Keratinocyte (primary cell): ENCODE measurements around the gene THNSL1. TPM values are rescaled to one million over a fixed set of nuclear protein-coding genes. Genes with fewer than 3 reads are reported as not detected.

ENCODE experiments used
- DNase-seq: peaks from one replicate; pipeline ENCODE4 v3.0.0-alpha.2; 2011; ENCODE audit warnings: low read depth, missing footprints, low spot score
- FAIRE-seq: peaks from 2 replicates; lab custom pipeline; 2011; peaks lifted over from hg19 to GRCh38; lab: Jason Lieb, UNC
- H2AFZ ChIP-seq: 2 replicates; pipeline ENCODE4 v1.6.0; 2012; ENCODE audit warnings: low read length, control low read depth, inconsistent platforms; ENCODE audit not compliant: control insufficient read depth
- H3K27ac ChIP-seq: 2 replicates; pipeline ENCODE4 v1.5.1; 2011; ENCODE audit warnings: low read length; ENCODE audit not compliant: control insufficient read depth, insufficient read depth
- H3K27me3 ChIP-seq: 3 replicates; pipeline ENCODE4 v1.6.0; 2011; ENCODE audit warnings: low read length; ENCODE audit not compliant: control insufficient read depth, insufficient read depth; ENCODE audit errors: extremely low read depth
- H3K36me3 ChIP-seq, 2 experiments: 2 replicates in 1 of 2; 3 replicates in 1 of 2; pipeline ENCODE4 v1.5.1; 2011; ENCODE audit warnings: low read length in 2 of 2, mild to moderate bottlenecking in 1 of 2; ENCODE audit not compliant: control insufficient read depth in 2 of 2, insufficient read depth in 2 of 2; ENCODE audit errors: extremely low read depth in 1 of 2
- H3K4me1 ChIP-seq: 3 replicates; pipeline ENCODE4 v1.5.1; 2011; ENCODE audit warnings: low read length; ENCODE audit not compliant: control insufficient read depth, insufficient read depth; ENCODE audit errors: extremely low read depth
- H3K4me2 ChIP-seq: 3 replicates; pipeline ENCODE4 v1.6.0; 2011; ENCODE audit warnings: low read depth, low read length; ENCODE audit not compliant: control insufficient read depth, insufficient read depth; ENCODE audit errors: extremely low read depth
- H3K4me3 ChIP-seq, 3 experiments: fragments of 200-600 bp in 1 of 3; sonication (generic) in 1 of 3; 2 replicates in 2 of 3; 3 replicates in 1 of 3; pipeline ENCODE4 v1.5.1; 2011 to 2016; ENCODE audit warnings: low read length in 3 of 3, mild to moderate bottlenecking in 3 of 3, control low read depth in 2 of 3, inconsistent platforms in 1 of 3, low read depth in 1 of 3, mixed read lengths in 1 of 3, mixed run types in 1 of 3, moderate library complexity in 1 of 3; ENCODE audit not compliant: control insufficient read depth in 2 of 3, insufficient read depth in 2 of 3; ENCODE audit errors: extremely low read depth in 1 of 3
- H3K79me2 ChIP-seq: 2 replicates; pipeline ENCODE4 v1.6.0; 2012; ENCODE audit warnings: low read length; ENCODE audit not compliant: control insufficient read depth, insufficient read depth
- H3K9ac ChIP-seq: 3 replicates; pipeline ENCODE4 v1.6.0; 2011; ENCODE audit warnings: low read length; ENCODE audit not compliant: control insufficient read depth, insufficient read depth; ENCODE audit errors: extremely low read depth
- H3K9me1 ChIP-seq: 3 replicates; pipeline ENCODE4 v1.6.0; 2011; ENCODE audit warnings: low read length; ENCODE audit not compliant: control insufficient read depth, insufficient read depth; ENCODE audit errors: extremely low read depth
- H3K9me3 ChIP-seq: 2 replicates; pipeline ENCODE4 v1.5.1; 2012; ENCODE audit warnings: low read depth, low read length; ENCODE audit not compliant: control insufficient read depth
- H4K20me1 ChIP-seq: 3 replicates; pipeline ENCODE4 v1.6.0; 2011; ENCODE audit warnings: low read length; ENCODE audit not compliant: control insufficient read depth, insufficient read depth; ENCODE audit errors: extremely low read depth
- EZH2 ChIP-seq: IDR thresholded peaks from one replicate; pipeline ENCODE4 v1.6.1; 2012; ENCODE audit warnings: inconsistent platforms, mild to moderate bottlenecking, low read length, moderate library complexity
- dilution Hi-C: fragments of 300-500 bp; cut with MboI; formaldehyde crosslinking; loops from one replicate; pipeline ENCODE4 v1.7.0; 2020; ENCODE audit warnings: low sequenced_read_pairs; ENCODE audit not compliant: extremely low pct_ligation_motif_present
- polyA plus RNA-seq, 5 experiments: library from polyadenylated mRNA; depleted of rRNA in 3 of 5; stranded (reverse) in 3 of 5; stranded (forward) in 1 of 5; unstranded in 1 of 5; fragments of >200 nt; gene quantifications; 1 replicate in 1 of 5; 2 replicates in 3 of 5; 3 replicates in 1 of 5; pipeline versions ENCODE4 v1.2.1 to v1.2.3, GENCODE V29; 2011 to 2012; ENCODE audit warnings: missing spikeins in 2 of 5, low read depth in 1 of 5, low replicate concordance in 1 of 5
- TF ChIP-seq, protein P1 (sequence below), 3 experiments: IDR thresholded peaks in 1 of 3; conservative IDR thresholded peaks in 1 of 3; optimal IDR thresholded peaks in 1 of 3; 2 replicates in 2 of 3; 3 replicates in 1 of 3; pipeline versions ENCODE3 to v1.5.1; 2011; ENCODE audit warnings: low read length in 3 of 3, mild to moderate bottlenecking in 3 of 3, moderate library complexity in 2 of 3, control low read depth in 1 of 3, inconsistent platforms in 1 of 3; ENCODE audit not compliant: insufficient read depth in 2 of 3; ENCODE audit errors: extremely low read depth in 1 of 3

THNSL1 gene
- polyA plus RNA-seq, 1 donor (not counting 4 experiments of a cell fraction or from before 2014, with no cell fraction given): 4.1 TPM

DNA sequence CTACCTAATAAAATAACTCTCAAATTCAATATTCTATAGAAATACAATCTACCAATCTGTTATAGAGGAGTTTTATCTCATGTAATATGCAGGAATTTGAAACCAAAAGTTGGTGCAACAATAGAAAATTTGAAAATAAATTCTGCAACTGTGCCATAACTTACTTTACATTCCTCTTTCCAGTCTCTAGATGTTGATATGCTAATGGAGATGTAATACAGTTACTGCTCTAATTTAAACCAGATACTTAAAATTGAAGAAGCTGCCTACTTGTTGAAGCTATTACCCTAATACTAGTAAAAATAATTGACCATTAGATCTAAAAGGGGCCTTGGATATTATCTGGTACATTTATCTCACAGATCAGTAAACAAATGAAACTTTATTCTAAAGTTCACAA is 1.8 kb upstream of the THNSL1 start:
- no peaks in the 10 kb centered on the region for H3K79me2 ChIP-seq
- dilution Hi-C loops: no loop called here
- no peak for DNase-seq
- H3K9me3 ChIP-seq: no peaks in the 10 kb centered on the region
- peaks cover 14% of the 10 kb centered on the region for H3K4me1 ChIP-seq
- H3K9ac ChIP-seq: no peak overlapping the region
- H3K4me2 ChIP-seq: no peak overlapping the region
- no peaks in the 10 kb centered on the region for H3K27me3 ChIP-seq
- no peak for FAIRE-seq
- H3K9me1 ChIP-seq: no peaks in the 10 kb centered on the region
- no peak overlapping the region for H3K27ac ChIP-seq
- no peaks in the 10 kb centered on the region for H3K36me3 ChIP-seq
- no peak overlapping the region for H2AFZ ChIP-seq
- TF ChIP-seq, protein P1, sequence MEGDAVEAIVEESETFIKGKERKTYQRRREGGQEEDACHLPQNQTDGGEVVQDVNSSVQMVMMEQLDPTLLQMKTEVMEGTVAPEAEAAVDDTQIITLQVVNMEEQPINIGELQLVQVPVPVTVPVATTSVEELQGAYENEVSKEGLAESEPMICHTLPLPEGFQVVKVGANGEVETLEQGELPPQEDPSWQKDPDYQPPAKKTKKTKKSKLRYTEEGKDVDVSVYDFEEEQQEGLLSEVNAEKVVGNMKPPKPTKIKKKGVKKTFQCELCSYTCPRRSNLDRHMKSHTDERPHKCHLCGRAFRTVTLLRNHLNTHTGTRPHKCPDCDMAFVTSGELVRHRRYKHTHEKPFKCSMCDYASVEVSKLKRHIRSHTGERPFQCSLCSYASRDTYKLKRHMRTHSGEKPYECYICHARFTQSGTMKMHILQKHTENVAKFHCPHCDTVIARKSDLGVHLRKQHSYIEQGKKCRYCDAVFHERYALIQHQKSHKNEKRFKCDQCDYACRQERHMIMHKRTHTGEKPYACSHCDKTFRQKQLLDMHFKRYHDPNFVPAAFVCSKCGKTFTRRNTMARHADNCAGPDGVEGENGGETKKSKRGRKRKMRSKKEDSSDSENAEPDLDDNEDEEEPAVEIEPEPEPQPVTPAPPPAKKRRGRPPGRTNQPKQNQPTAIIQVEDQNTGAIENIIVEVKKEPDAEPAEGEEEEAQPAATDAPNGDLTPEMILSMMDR (optimal IDR thresholded peaks at IDR 0.05 in 1 of 3, IDR thresholded peaks at IDR 0.05 in 1 of 3, conservative IDR thresholded peaks at IDR 0.05 in 1 of 3; ENCODE audit: extremely low read depth in 1 of 3, insufficient read depth in 2 of 3, low read length in 3 of 3): no peak
- no peak for TF ChIP-seq EZH2
- H3K4me3 ChIP-seq: no peak overlapping the region
- H4K20me1 ChIP-seq: no peaks in the 10 kb centered on the region

DNA sequence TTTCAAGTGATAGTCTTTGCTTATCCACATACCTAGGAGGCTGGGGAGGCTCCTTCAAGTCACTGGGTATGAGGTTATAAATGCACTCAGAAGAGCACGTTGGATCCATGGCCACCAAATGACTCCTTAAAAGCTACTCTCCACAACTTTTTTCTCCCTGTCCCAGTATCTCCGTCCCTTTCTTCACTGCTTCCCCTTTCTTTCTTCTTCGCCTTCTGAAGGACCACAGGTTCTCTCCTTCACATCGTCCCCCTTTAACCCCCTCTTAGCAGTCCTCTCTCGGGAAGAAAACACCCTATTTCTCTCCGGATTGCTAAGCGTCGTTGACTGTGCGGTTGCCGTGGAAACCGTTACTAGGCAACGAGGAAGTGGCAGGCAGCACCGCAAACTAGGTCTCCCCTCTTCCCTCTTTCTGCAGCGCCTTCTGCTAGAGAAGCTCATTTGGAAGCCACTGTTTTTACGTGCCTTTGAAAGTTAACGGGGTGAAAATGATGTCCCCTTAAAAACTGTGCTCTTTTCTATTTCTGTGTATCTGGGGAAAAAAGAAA is 510 bp upstream of the THNSL1 start, which contains the start of gene ENKUR:
TSS of gene ENKUR (minus strand) at position 331 of the 548 bp plus-strand sequence. CDS start at position 109, 222 bp downstream.
- Histone ChIP-seq H2AFZ (peak within 1 kb of the TSS; percentile 93), H3K79me2 (no peaks in the 10 kb centered on the region), H3K4me1 (peaks cover 14% of the 10 kb centered on the region), H3K27ac (peak within 1 kb of the TSS; percentile 94), H3K9me1 (no peaks in the 10 kb centered on the region), H4K20me1 (no peaks in the 10 kb centered on the region), H3K9me3 (no peaks in the 10 kb centered on the region), H3K9ac (peak within 1 kb of the TSS; percentile 88), H3K27me3 (no peaks in the 10 kb centered on the region), H3K36me3 (no peaks in the 10 kb centered on the region), H3K4me2 (peak within 1 kb of the TSS; percentile 98), H3K4me3 (peak within 1 kb of the TSS; percentile 53 to 83 (median 82))
- TF ChIP-seq, protein P1 (optimal IDR thresholded peaks at IDR 0.05 in 1 of 3, IDR thresholded peaks at IDR 0.05 in 1 of 3, conservative IDR thresholded peaks at IDR 0.05 in 1 of 3; ENCODE audit: extremely low read depth in 1 of 3, insufficient read depth in 2 of 3, low read length in 3 of 3): no peak
- TF ChIP-seq EZH2: no peak
- dilution Hi-C loops: no loop called here
- peak; percentile 21 for DNase-seq
- peak; percentile 52 for FAIRE-seq
